HEK293T (cell line): Measurements from ENCODE around the gene PDLIM3.
"Not testable (repeated sequence)": the region's sequence is repeated elsewhere in the genome, so short reads cannot be mapped to it uniquely, and the experiment has no call there.

Source experiments
- CTCF ChIA-PET: fragments of 350-600 bp; formaldehyde crosslinking; extraction: SDS; loops from one replicate; lab custom pipeline; 2021; ENCODE audit warnings: antibody characterized with exemption, inconsistent platforms; lab: Yijun Ruan, JAX
- POLR2A ChIA-PET: fragments of 350-600 bp; formaldehyde crosslinking; extraction: SDS; loops from one replicate; lab custom pipeline; 2020; ENCODE audit warnings: antibody characterized with exemption, inconsistent platforms; lab: Yijun Ruan, JAX
- DNase-seq: peaks from one replicate; pipeline ENCODE4 v3.0.0; 2012; ENCODE audit warnings: mixed read lengths; ENCODE audit errors: extremely low spot score
- ARNT ChIP-seq: fragments of 450-650 bp; IDR thresholded peaks from 2 replicates; pipeline ENCODE4 v1.6.1; 2017; ENCODE audit warnings: mild to moderate bottlenecking
- BHLHE40 ChIP-seq: fragments of 450-650 bp; IDR thresholded peaks from 2 replicates; pipeline ENCODE4 v1.6.1; 2016; ENCODE audit warnings: mild to moderate bottlenecking, moderate library complexity, borderline replicate concordance
- CTBP1 ChIP-seq: fragments of 450-650 bp; IDR thresholded peaks from 2 replicates; pipeline ENCODE4 v1.6.1; 2016; ENCODE audit warnings: borderline replicate concordance
- ELF4 ChIP-seq: fragments of 450-650 bp; IDR thresholded peaks from 2 replicates; pipeline ENCODE4 v1.6.1; 2017; ENCODE audit warnings: antibody characterized with exemption
- FOXA1 ChIP-seq: fragments of 450-650 bp; IDR thresholded peaks from 2 replicates; pipeline ENCODE4 v1.6.1; 2016; ENCODE audit warnings: mild to moderate bottlenecking
- FOXK2 ChIP-seq: fragments of 450-650 bp; IDR thresholded peaks from 2 replicates; pipeline ENCODE4 v1.6.1; 2016; ENCODE audit warnings: mild to moderate bottlenecking
- FOXM1 ChIP-seq: fragments of 450-650 bp; IDR thresholded peaks from 2 replicates; pipeline ENCODE4 v1.6.1; 2017; ENCODE audit warnings: mild to moderate bottlenecking, borderline replicate concordance
- HDGF ChIP-seq: fragments of 450-650 bp; IDR thresholded peaks from 2 replicates; pipeline ENCODE4 v1.6.1; 2017; ENCODE audit warnings: antibody characterized with exemption, borderline replicate concordance
- L3MBTL2 ChIP-seq: fragments of 450-650 bp; conservative IDR thresholded peaks from 2 replicates; pipeline ENCODE4 v1.6.1; 2016; ENCODE audit warnings: mild to moderate bottlenecking
- LEF1 ChIP-seq: fragments of 450-650 bp; IDR thresholded peaks from 2 replicates; pipeline ENCODE4 v1.6.1; 2017; ENCODE audit warnings: mild to moderate bottlenecking, borderline replicate concordance
- NFRKB ChIP-seq: fragments of 450-650 bp; IDR thresholded peaks from 2 replicates; pipeline ENCODE4 v1.6.1; 2016; ENCODE audit warnings: mild to moderate bottlenecking, moderate library complexity
- PKNOX1 ChIP-seq: fragments of 450-650 bp; IDR thresholded peaks from 2 replicates; pipeline ENCODE4 v1.6.1; 2016
- SP1 ChIP-seq: fragments of 450-650 bp; IDR thresholded peaks from 2 replicates; pipeline ENCODE4 v1.6.1; 2017
- SUZ12 ChIP-seq: fragments of 450-650 bp; IDR thresholded peaks from 2 replicates; pipeline ENCODE4 v1.6.1; 2016; ENCODE audit warnings: mild to moderate bottlenecking
- TARDBP ChIP-seq: fragments of 450-650 bp; IDR thresholded peaks from 2 replicates; pipeline ENCODE4 v1.6.1; 2016
- ZNF384 ChIP-seq: fragments of 450-650 bp; IDR thresholded peaks from 2 replicates; pipeline ENCODE4 v1.6.1; 2016

The PDLIM3 gene

GRCh38 chr4:185515248-185515647 is 20.1 kb downstream of the PDLIM3 start:
- ChIA-PET CTCF (no interaction called here), POLR2A (interaction anchor here (1.3 kb wide), 1 partner anchor 20 kb away, joined by 3 read pairs; the partner anchor contains the start of gene PDLIM3)
- DNase-seq, result no peak
- TF ChIP-seq BHLHE40, result no peak
- no peak for TF ChIP-seq ZNF384
- no peak for TF ChIP-seq LEF1
- no peak for TF ChIP-seq SUZ12
- TF ChIP-seq HDGF, result no peak
- no peak for TF ChIP-seq FOXK2
- TF ChIP-seq CTBP1, result no peak
- no peak for TF ChIP-seq FOXA1
- no peak for TF ChIP-seq ELF4
- no peak for TF ChIP-seq SP1
- TF ChIP-seq PKNOX1, result no peak
- TF ChIP-seq NFRKB, result no peak
- no peak for TF ChIP-seq L3MBTL2
- TF ChIP-seq TARDBP, result no peak
- no peak for TF ChIP-seq ARNT
- no peak for TF ChIP-seq FOXM1

GRCh38 chr4:185514182-185514697 is 21.1 kb downstream of the PDLIM3 start:
- ChIA-PET CTCF (no interaction called here), POLR2A (interaction anchor here (0.7 to 1.3 kb wide), 3 partner anchors 20 to 88 kb away, joined by 3 read pairs; partner anchors contain the start of gene PDLIM3)
- no peak for DNase-seq
- TF ChIP-seq ZNF384, result no peak
- TF ChIP-seq FOXK2, result no peak
- no peak for TF ChIP-seq FOXA1
- TF ChIP-seq PKNOX1, result no peak
- TF ChIP-seq HDGF, result no peak
- TF ChIP-seq ELF4, result no peak
- no peak for TF ChIP-seq SUZ12
- no peak for TF ChIP-seq BHLHE40
- TF ChIP-seq CTBP1, result no peak
- no peak for TF ChIP-seq TARDBP
- TF ChIP-seq NFRKB, result no peak
- TF ChIP-seq L3MBTL2, result no peak
- TF ChIP-seq ARNT, result no peak
- no peak for TF ChIP-seq FOXM1
- no peak for TF ChIP-seq SP1
- no peak for TF ChIP-seq LEF1

GRCh38 chr4:185513489-185514181 is 21.7 kb downstream of the PDLIM3 start:
- CTCF ChIA-PET, result no interaction called here

GRCh38 chr4:185512516-185512915 is 22.8 kb downstream of the PDLIM3 start:
- ChIA-PET CTCF (interaction anchor here (1.0 kb wide), 1 partner anchor 12 kb away, joined by 3 read pairs; no protein-coding TSS in a partner anchor), POLR2A (no interaction called here)
- no peak for TF ChIP-seq SUZ12
- no peak for TF ChIP-seq ZNF384
- TF ChIP-seq BHLHE40, result no peak
- no peak for TF ChIP-seq CTBP1
- TF ChIP-seq FOXM1, result no peak
- TF ChIP-seq HDGF, result no peak
- TF ChIP-seq FOXK2, result no peak
- no peak for TF ChIP-seq ELF4
- TF ChIP-seq TARDBP, result no peak
- no peak for TF ChIP-seq L3MBTL2
- TF ChIP-seq SP1, result no peak
- TF ChIP-seq NFRKB, result no peak
- TF ChIP-seq ARNT, result no peak
- no peak for TF ChIP-seq PKNOX1
- no peak for TF ChIP-seq LEF1
- TF ChIP-seq FOXA1, result no peak
- no peak for DNase-seq

More at GRCh38 chr4:185513489-185514181, 21.7 kb downstream of the PDLIM3 start:
- POLR2A ChIA-PET, result interaction anchor here (0.7 to 1.1 kb wide), 2 partner anchors 21 to 88 kb away, joined by 3 read pairs; no protein-coding TSS in a partner anchor
- DNase-seq, result no peak
- no peak for TF ChIP-seq HDGF
- TF ChIP-seq LEF1, result no peak
- no peak for TF ChIP-seq ELF4
- TF ChIP-seq ARNT, result no peak
- TF ChIP-seq TARDBP, result no peak
- TF ChIP-seq NFRKB, result no peak
- no peak for TF ChIP-seq BHLHE40

- DNase-seq, POLR2A ChIA-PET: not testable (repeated sequence)
- CTCF ChIA-PET, result interaction anchor here (0.6 kb wide), 1 partner anchor 611 kb away, joined by 4 read pairs; no protein-coding TSS in a partner anchor
Measured at GRCh38 chr4:185511243-185511642, 24.1 kb downstream of the PDLIM3 start.

- CTCF ChIA-PET, result interaction anchor here (0.6 kb wide), 1 partner anchor 610 kb away, joined by 4 read pairs; no protein-coding TSS in a partner anchor
Measured at GRCh38 chr4:185510806-185511205, 24.5 kb downstream of the PDLIM3 start.

More at GRCh38 chr4:185510806-185511205, 24.5 kb downstream of the PDLIM3 start:
- POLR2A ChIA-PET, result no interaction called here
- no peak for DNase-seq
- TF ChIP-seq FOXA1 (no peak), NFRKB (no peak), HDGF (no peak), TARDBP (no peak)
